Ovary (tissue), 9 donors: ENCODE data around the gene ACSL3. TPM values are rescaled to one million over a fixed set of nuclear protein-coding genes. Genes with fewer than 3 reads are reported as not detected.

Source experiments
- DNase-seq, 5 donors: peaks; one replicate each; pipeline ENCODE4 v3.0.0-alpha.2; 2019 to 2020
- H3K27ac ChIP-seq, 2 donors: fragments of 200-600 bp; one replicate each; pipeline versions ENCODE4 v1.5.1 to v1.8.0; 2019 to 2022
- H3K27me3 ChIP-seq: fragments of 200-600 bp; one replicate; pipeline ENCODE4 v1.8.0; 2022
- H3K36me3 ChIP-seq: fragments of 200-600 bp; sonication (generic); one replicate; pipeline ENCODE4 v1.5.1; 2019
- H3K4me1 ChIP-seq: one replicate; pipeline ENCODE4 v1.8.1; 2013; ENCODE audit warnings: mild to moderate bottlenecking, moderate library complexity; ENCODE audit not compliant: insufficient read depth
- H3K4me3 ChIP-seq: fragments of 200-600 bp; sonication (generic); one replicate; pipeline ENCODE4 v1.5.1; 2017
- H3K9me3 ChIP-seq, 2 donors: fragments of 200-600 bp in 1 of 2; sonication (generic) in 1 of 2; one replicate each; pipeline versions ENCODE4 v1.5.1 to v1.8.1; 2013 to 2019; ENCODE audit warnings: mild to moderate bottlenecking in 1 of 2, moderate library complexity in 1 of 2
- CTCF ChIP-seq, 3 donors: fragments of 450-650 bp in 2 of 3; fragments of 200-600 bp in 1 of 3; IDR thresholded peaks; one replicate each; pipeline versions ENCODE4 v1.5.1 to v1.8.0; 2016 to 2022; ENCODE audit warnings: antibody characterized with exemption in 3 of 3, mild to moderate bottlenecking in 1 of 3
- EP300 ChIP-seq: sonication (generic); formaldehyde crosslinking; IDR thresholded peaks from one replicate; pipeline ENCODE4 v1.6.1; 2017; ENCODE audit warnings: antibody characterized with exemption
- POLR2A ChIP-seq: fragments of 450-650 bp; IDR thresholded peaks from one replicate; pipeline ENCODE4 v1.6.1; 2017; ENCODE audit warnings: antibody characterized with exemption, mild to moderate bottlenecking, moderate library complexity
- WGBS, 3 donors: extraction: QIAGEN DNeasy Blood & Tissue Kit in 1 of 3; methylation state at CpG; one replicate each; pipeline versions ENCODE4 v1.1.5 to v1.1.7; 2013 to 2017; 5-methylcytosine and 5-hydroxymethylcytosine counted together
- intact Hi-C, 4 donors: fragments of 100-400 bp; cut with DNase I; formaldehyde crosslinking; loops; one replicate each; pipeline versions ENCODE4 v1.11.0 to v1.15.1; 2022 to 2023
- polyA plus RNA-seq, 2 donors: library from polyadenylated mRNA; stranded (reverse); fragments of 200-250 nt in 1 of 2; fragments of 350-450 nt in 1 of 2; fragmentation: Illumina TruSeq in 1 of 2; extraction: RNeasy Lipid Tissue Mini Kit (QIAGEN cat#74804) in 1 of 2; gene quantifications; one replicate each; pipeline ENCODE4 v1.2.3, GENCODE V29; 2013 to 2014
- total RNA-seq, 7 donors: library from RNA; depleted of rRNA in 2 of 7; stranded (reverse); fragments of >200 nt in 2 of 7; fragmentation: NEBNext Ultra II Directional in 3 of 7; extraction: Animal tissue kit (Norgen Biotek cat#: 25700) in 3 of 7; gene quantifications; one replicate each; pipeline versions ENCODE4 v1.1.0 to v1.2.4, GENCODE V29; 2016 to 2023
- donor health status: DM: no; HTN: no; CAD: no; lungs with moderate emphysema.
- donor health status: DM: no; HTN: no; CAD: no.
- donor health status: Bipolar disorder and iron deficiency.
- donor health status: DM: yes; HTN: yes; CAD: no.
- donor health status: DM: no; HTN: no; CAD: no.
- donor health status: DM: yes; HTN: yes; CAD: no.

ACSL3 gene
- total and polyA plus RNA-seq, 9 donors, result 14.0 to 85.1 (median 46.0) TPM

GRCh38 chr2:222895144-222895543 lies 34.3 kb downstream of the ACSL3 start:
- Histone ChIP-seq H3K4me1 (peaks cover 2% of the 10 kb centered on the region), H3K27ac (no peak overlapping the region), H3K27me3 (no peaks in the 10 kb centered on the region), H3K9me3 (no peaks in the 10 kb centered on the region), H3K4me3 (no peak overlapping the region), H3K36me3 (no peaks in the 10 kb centered on the region)
- no peak for DNase-seq
- TF ChIP-seq POLR2A, result no peak
- no peak for TF ChIP-seq EP300
- TF ChIP-seq CTCF (IDR thresholded peaks at IDR 0.05), result no peak
- WGBS, 3 donors, result no CpG with 5 or more reads among the region's 1 CpG
- intact Hi-C loops, result no loop called here

- no peaks in the 10 kb centered on the region for H3K36me3 ChIP-seq
- no peak overlapping the region for H3K4me3 ChIP-seq
- WGBS, 3 donors, result 81 to 94% (median 90%) methylated on average over 2 of the region's 3 CpGs
- H3K27me3 ChIP-seq, result no peaks in the 10 kb centered on the region
- H3K9me3 ChIP-seq, result no peaks in the 10 kb centered on the region
- no peak for DNase-seq
- TF ChIP-seq POLR2A, result no peak
- TF ChIP-seq CTCF (IDR thresholded peaks at IDR 0.05), result no peak
- no peak for TF ChIP-seq EP300
- H3K27ac ChIP-seq, result no peak overlapping the region
- intact Hi-C loops, result no loop called here
- H3K4me1 ChIP-seq, result no peaks in the 10 kb centered on the region
These were observed 37.1 kb downstream of the ACSL3 start for GRCh38 chr2:222897898-222898297.

- H3K27ac ChIP-seq, result no peak overlapping the region
- intact Hi-C loops, result loop anchor here in 2 of 4 donors (5.0 to 10.0 kb wide), 2 partner anchors 192 to 195 kb away; no protein-coding TSS in a partner anchor
- 72 to 81% (median 79%) methylated on average over 17 of the region's 17 CpGs for WGBS, 3 donors
- H3K36me3 ChIP-seq, result no peaks in the 10 kb centered on the region
- no peaks in the 10 kb centered on the region for H3K27me3 ChIP-seq
- no peak for DNase-seq
- no peak overlapping the region for H3K4me3 ChIP-seq
- no peak for TF ChIP-seq POLR2A
- TF ChIP-seq EP300, result no peak
- TF ChIP-seq CTCF (IDR thresholded peaks at IDR 0.05), result no peak
- H3K4me1 ChIP-seq, result no peaks in the 10 kb centered on the region
- no peaks in the 10 kb centered on the region for H3K9me3 ChIP-seq
These were observed 38.8 kb downstream of the ACSL3 start for GRCh38 chr2:222899413-222900181.

- TF ChIP-seq EP300 (no peak), CTCF (IDR thresholded peaks at IDR 0.05) (no peak), POLR2A (no peak)
- no peaks in the 10 kb centered on the region for H3K27me3 ChIP-seq
- intact Hi-C loops, result loop anchor here in 2 of 4 donors (5.0 to 10.0 kb wide), 2 partner anchors 193 to 196 kb away; no protein-coding TSS in a partner anchor
- H3K4me1 ChIP-seq, result no peaks in the 10 kb centered on the region
- H3K36me3 ChIP-seq, result no peaks in the 10 kb centered on the region
- no peak overlapping the region for H3K27ac ChIP-seq
- DNase-seq, result no peak
- WGBS, 3 donors, result 61 to 71% (median 62%) methylated on average over 2 of the region's 2 CpGs
- H3K9me3 ChIP-seq, result no peaks in the 10 kb centered on the region
- no peak overlapping the region for H3K4me3 ChIP-seq
These were observed 39.5 kb downstream of the ACSL3 start for GRCh38 chr2:222900354-222900753.
